Uterus (tissue), 2 donors: Measurements from ENCODE around the gene PLPP6.

Source experiments
- CTCF ChIP-seq, 4 experiments: fragments of 200-600 bp in 2 of 4; fragments of 450-650 bp in 2 of 4; sonication (generic) in 2 of 4; IDR thresholded peaks; one replicate each; pipeline ENCODE4 v1.5.1; 2016 to 2019; ENCODE audit warnings: antibody characterized with exemption in 4 of 4, mild to moderate bottlenecking in 2 of 4, moderate library complexity in 1 of 4
- POLR2A ChIP-seq, 2 donors: fragments of 450-650 bp; IDR thresholded peaks; one replicate each; pipeline ENCODE4 v1.6.1; 2016; ENCODE audit warnings: antibody characterized with exemption in 2 of 2, mild to moderate bottlenecking in 1 of 2, moderate library complexity in 1 of 2

GRCh38 chr9:4662108-4662988 lies at the start of gene PLPP6:
- TF ChIP-seq POLR2A (IDR thresholded peaks at IDR 0.05) (peak; percentile 54 to 61), CTCF (IDR thresholded peaks at IDR 0.05) (peak; percentile 57 to 80 (median 75))
